ENCODE measurements around the gene STOML3. TPM values are rescaled to one million over a fixed set of nuclear protein-coding genes. Genes with fewer than 3 reads are reported as not detected.

The STOML3 gene
- total RNA-seq, 2 experiments from 2014 or later = not detected

DNA sequence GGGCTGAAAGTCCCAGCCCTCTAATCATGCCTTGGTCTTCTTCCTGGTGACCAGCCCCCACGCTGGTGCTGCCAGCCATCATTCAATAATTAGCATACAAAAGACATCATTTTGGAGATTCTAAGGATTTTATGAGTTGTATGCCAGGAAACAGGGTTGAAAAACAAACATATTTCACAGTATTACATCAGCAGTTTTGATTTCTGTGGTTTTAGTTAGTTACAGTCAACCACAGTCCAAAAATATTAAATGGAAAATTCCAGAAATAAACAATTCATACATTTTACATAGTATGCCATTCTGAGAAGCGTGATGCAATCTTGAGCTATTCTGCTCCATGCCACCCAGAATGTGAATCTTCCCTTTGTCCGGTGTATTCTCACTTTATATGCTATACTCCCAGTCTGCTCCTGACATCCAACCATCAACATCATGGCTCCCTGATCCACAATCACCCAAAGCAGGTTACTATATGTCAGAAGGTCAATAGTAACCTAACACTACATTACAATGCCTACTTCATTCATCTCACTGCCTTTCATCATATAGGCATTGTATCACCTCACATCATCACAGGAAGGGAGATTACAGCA is 49.2 kb downstream of the STOML3 start:
- POLR2A ChIA-PET = no interaction called here

DNA sequence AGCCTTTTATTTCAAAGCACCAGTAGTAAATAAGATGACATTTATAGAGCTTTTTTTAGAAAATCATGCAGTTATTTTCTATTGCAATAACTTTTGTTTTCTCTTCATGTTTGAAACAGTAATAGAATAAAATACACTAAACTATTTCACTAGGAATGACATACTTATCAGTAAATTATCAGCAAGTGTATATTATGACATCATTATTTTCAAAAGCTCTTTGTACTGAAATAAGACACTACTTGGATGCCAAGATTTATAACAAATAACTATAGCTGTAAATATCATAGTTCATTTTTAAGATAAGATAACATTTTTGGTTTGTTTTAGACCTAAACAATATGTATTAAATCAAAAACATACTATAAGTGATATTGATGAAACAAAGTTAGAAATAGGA is 56.8 kb downstream of the STOML3 start:
- Mint-ChIP-seq H3K4me1 (no peaks in the 10 kb centered on the region), H3K4me3 (no peak overlapping the region), H3K36me3 (ENCODE audit: low read depth) (no peaks in the 10 kb centered on the region), H3K27me3 (no peaks in the 10 kb centered on the region), H3K27ac (no peak overlapping the region), H3K9me3 (no peaks in the 10 kb centered on the region)
- CTCF ChIA-PET = interaction anchor here (2.1 kb wide), 1 partner anchor 19 kb away, joined by 4 read pairs; no protein-coding TSS in a partner anchor
- POLR2A ChIA-PET = no interaction called here
- no peak for DNase-seq

More for the DNA sequence above, 49.2 kb downstream of the STOML3 start:
- Mint-ChIP-seq H3K27me3 (peaks cover 3% of the 10 kb centered on the region), H3K4me1 (no peaks in the 10 kb centered on the region), H3K36me3 (ENCODE audit: low read depth) (no peaks in the 10 kb centered on the region), H3K27ac (no peak overlapping the region), H3K9me3 (no peaks in the 10 kb centered on the region), H3K4me3 (no peak overlapping the region)
- CTCF ChIA-PET = no interaction called here
- DNase-seq = no peak

DNA sequence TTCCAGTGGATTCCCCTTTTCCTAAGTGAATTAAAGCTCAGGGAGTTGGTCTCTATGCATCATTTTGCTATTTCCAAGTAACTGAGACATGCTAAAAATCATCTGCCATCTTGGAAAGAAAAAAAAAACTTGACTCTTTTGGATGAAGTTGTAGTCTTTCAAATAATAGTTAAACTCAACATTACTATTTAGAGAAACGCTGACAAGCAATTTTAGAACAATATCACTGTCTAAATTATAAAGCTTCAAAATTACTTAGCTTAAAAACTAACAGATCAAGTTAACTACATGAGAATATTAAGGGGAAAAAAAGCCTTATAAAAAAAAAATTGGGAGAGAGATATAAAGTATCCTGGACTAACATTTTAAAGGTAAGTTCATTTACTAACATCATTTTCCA is 68.5 kb downstream of the STOML3 start:
- Mint-ChIP-seq H3K4me3 (no peak overlapping the region), H3K27ac (no peak overlapping the region), H3K36me3 (ENCODE audit: low read depth) (no peaks in the 10 kb centered on the region), H3K4me1 (no peaks in the 10 kb centered on the region), H3K9me3 (no peaks in the 10 kb centered on the region), H3K27me3 (peaks cover 21% of the 10 kb centered on the region)
- POLR2A ChIA-PET = no interaction called here
- DNase-seq = no peak
- CTCF ChIA-PET = no interaction called here

DNA sequence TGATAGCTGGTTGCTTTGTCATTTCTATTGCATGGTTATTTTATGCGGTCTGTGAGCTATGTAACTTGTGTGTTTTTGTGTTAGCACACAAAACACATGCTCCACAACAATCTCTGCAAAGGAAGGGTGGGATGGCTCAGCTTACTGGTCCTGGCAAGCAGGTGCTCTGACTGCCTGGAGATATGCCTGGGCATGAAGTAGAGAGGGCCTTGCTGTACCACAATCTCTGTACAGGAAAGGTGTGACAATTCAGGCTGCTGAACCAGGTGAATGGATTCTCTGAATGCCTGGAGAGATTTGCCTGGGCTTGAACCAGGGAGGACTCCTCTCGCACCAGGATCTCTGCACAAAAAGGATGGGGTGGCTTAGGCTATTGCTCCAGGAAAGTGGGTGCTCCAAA is 69.5 kb downstream of the STOML3 start:
- Mint-ChIP-seq H3K4me1 (no peaks in the 10 kb centered on the region), H3K36me3 (ENCODE audit: low read depth) (no peaks in the 10 kb centered on the region), H3K27ac (no peak overlapping the region), H3K27me3 (peaks cover 17% of the 10 kb centered on the region), H3K9me3 (no peaks in the 10 kb centered on the region), H3K4me3 (no peak overlapping the region)
- DNase-seq = no peak
- CTCF ChIA-PET = no interaction called here
- POLR2A ChIA-PET = no interaction called here

Other genes with a start within 250 kb of the STOML3 start
- gene PROSER1, start 47.3 kb upstream of the STOML3 start, total RNA-seq = 10 to 100 TPM; 53.2 to 60.7 TPM
- gene NHLRC3, start 47.6 kb upstream of the STOML3 start, total RNA-seq = 10 to 100 TPM; 25.5 to 25.9 TPM

Measured in activated CD4-positive, alpha-beta memory T cell treated with anti-CD3 and anti-CD28 coated beads, Interleukin-2, amount 10 ng/mL, durations not matched to agents 7 days and 5 days (primary cell).